A549 (cell line): ENCODE measurements around the gene SND1. TPM values are rescaled to one million over a fixed set of nuclear protein-coding genes. Genes with fewer than 3 reads are reported as not detected.

Experiments
- ATAC-seq, 2 experiments: fragments of 200-7000 bp in 1 of 2; fragments of >200 bp in 1 of 2; cut with Nextera tagmentation in 1 of 2; cut with Tn5 transposase in 1 of 2; 3 replicates each; pipeline versions ENCODE4 v1.8.0 to v1.9.1; 2018 to 2020; ENCODE audit warnings: mild to moderate bottlenecking in 1 of 2, moderate library complexity in 1 of 2
- CTCF ChIA-PET: fragments of 300-600 bp; sonication (Branson Sonifier 250); formaldehyde crosslinking; extraction: SDS; loops from one replicate; lab custom pipeline; 2021; ENCODE audit warnings: antibody characterized with exemption, inconsistent platforms; lab: Yijun Ruan, JAX
- POLR2A ChIA-PET: fragments of 350-600 bp; formaldehyde crosslinking; extraction: SDS; loops from one replicate; lab custom pipeline; 2021; ENCODE audit warnings: antibody characterized with exemption, inconsistent platforms; lab: Yijun Ruan, JAX
- DNase-seq, 2 experiments: peaks; one replicate each; pipeline versions ENCODE4 v3.0.0 to v3.0.0-alpha.2; 2011 to 2016; ENCODE audit warnings: low read depth in 1 of 2, low spot score in 1 of 2
- FAIRE-seq: peaks from 2 replicates; lab custom pipeline; 2011; peaks lifted over from hg19 to GRCh38; lab: Jason Lieb, UNC
- H3K27ac ChIP-seq, 2 experiments: fragments of >200 bp; sonication (Bioruptor Twin); formaldehyde crosslinking; 3 replicates each; pipeline ENCODE4 v1.5.1; 2016 to 2017
- H3K4me1 ChIP-seq: fragments of >200 bp; sonication (Bioruptor Twin); formaldehyde crosslinking; 3 replicates; pipeline ENCODE4 v1.6.1; 2016
- H3K4me2 ChIP-seq: fragments of >200 bp; sonication (Bioruptor Twin); formaldehyde crosslinking; 3 replicates; pipeline ENCODE4 v1.6.1; 2016
- H3K4me3 ChIP-seq: fragments of >200 bp; sonication (Bioruptor Twin); formaldehyde crosslinking; 3 replicates; pipeline ENCODE4 v1.5.1; 2016
- H3K9me3 ChIP-seq: fragments of >200 bp; sonication (Bioruptor Twin); formaldehyde crosslinking; 3 replicates; pipeline ENCODE4 v1.6.1; 2016
- ATOH8 ChIP-seq: fragments of 250-450 bp; sonication (Bioruptor Pico); IDR thresholded peaks from 2 replicates; pipeline ENCODE4 v1.5.0; 2020; ENCODE audit warnings: low read depth, mild to moderate bottlenecking, moderate library complexity
- BCL3 ChIP-seq: fragments of >200 bp; sonication (Bioruptor Twin); formaldehyde crosslinking; IDR thresholded peaks from 3 replicates; pipeline ENCODE4 v1.6.1; 2016
- BHLHE40 ChIP-seq: IDR thresholded peaks from 2 replicates; pipeline ENCODE4 v1.6.1; 2012; ENCODE audit warnings: low read depth, low read length, inconsistent platforms
- CBX2 ChIP-seq: fragments of 200-600 bp; sonication (generic); IDR thresholded peaks from 2 replicates; pipeline ENCODE4 v1.6.1; 2016; ENCODE audit warnings: low read depth, mild to moderate bottlenecking, borderline replicate concordance
- CEBPB ChIP-seq, 2 experiments: fragments of >200 bp in 1 of 2; sonication (Bioruptor Twin) in 1 of 2; formaldehyde crosslinking in 1 of 2; IDR thresholded peaks; 2 replicates each; pipeline ENCODE4 v1.6.1; 2012 to 2016
- CHD4 ChIP-seq: fragments of 200-600 bp; sonication (generic); IDR thresholded peaks from 2 replicates; pipeline ENCODE4 v1.6.1; 2016; ENCODE audit warnings: antibody characterized with exemption, mild to moderate bottlenecking, borderline replicate concordance
- E2F6 ChIP-seq: IDR thresholded peaks from 2 replicates; pipeline ENCODE4 v1.6.1; 2012; ENCODE audit warnings: low read depth, borderline replicate concordance
- ESRRA ChIP-seq: fragments of 150-350 bp; IDR thresholded peaks from 2 replicates; pipeline ENCODE4 v1.6.1; 2014; ENCODE audit warnings: mild to moderate bottlenecking, low read length, borderline replicate concordance
- FOXS1 ChIP-seq: fragments of 250-450 bp; sonication (Bioruptor Pico); IDR thresholded peaks from 2 replicates; pipeline ENCODE4 v1.5.0; 2020; ENCODE audit warnings: mild to moderate bottlenecking, moderate library complexity
- HDAC2 ChIP-seq: fragments of 200-600 bp; sonication (generic); IDR thresholded peaks from 2 replicates; pipeline ENCODE4 v1.6.1; 2016
- HEYL ChIP-seq: fragments of 250-450 bp; sonication (Bioruptor Pico); IDR thresholded peaks from 2 replicates; pipeline ENCODE4 v1.8.0; 2021; ENCODE audit warnings: mild to moderate bottlenecking, moderate library complexity
- HOXA7 ChIP-seq: fragments of 250-450 bp; sonication (Bioruptor Pico); IDR thresholded peaks from 2 replicates; pipeline ENCODE4 v1.5.0; 2020; ENCODE audit warnings: mild to moderate bottlenecking, moderate library complexity
- JUN ChIP-seq, 2 experiments: fragments of >200 bp; sonication (Bioruptor Twin); formaldehyde crosslinking; IDR thresholded peaks; 2 replicates in 1 of 2; 3 replicates in 1 of 2; pipeline ENCODE4 v1.6.1; 2016 to 2017
- JUNB ChIP-seq: fragments of >200 bp; sonication (Bioruptor Twin); formaldehyde crosslinking; IDR thresholded peaks from 2 replicates; pipeline ENCODE4 v1.6.1; 2016
- KDM5A ChIP-seq: fragments of 200-600 bp; sonication (generic); IDR thresholded peaks from 2 replicates; pipeline ENCODE4 v1.6.1; 2016; ENCODE audit warnings: antibody characterized with exemption, mild to moderate bottlenecking
- MAX ChIP-seq: IDR thresholded peaks from 2 replicates; pipeline ENCODE4 v1.6.1; 2012
- MAZ ChIP-seq: fragments of 150-350 bp; IDR thresholded peaks from 2 replicates; pipeline ENCODE4 v1.6.1; 2014; ENCODE audit warnings: antibody characterized with exemption, low read depth, low read length, borderline replicate concordance
- MYC ChIP-seq: IDR thresholded peaks from 2 replicates; pipeline ENCODE4 v1.6.1; 2012; ENCODE audit warnings: mild to moderate bottlenecking, inconsistent platforms, low read length, improper control_type of control experiment, borderline replicate concordance
- NPAS2 ChIP-seq: fragments of 250-450 bp; sonication (Bioruptor Pico); IDR thresholded peaks from 2 replicates; pipeline ENCODE4 v1.8.0; 2022; ENCODE audit warnings: mild to moderate bottlenecking, moderate library complexity, borderline replicate concordance
- NR3C1 ChIP-seq: fragments of >200 bp; sonication (Bioruptor Twin); formaldehyde crosslinking; IDR thresholded peaks from 3 replicates; pipeline ENCODE4 v1.6.1; 2017
- RNF2 ChIP-seq: fragments of 200-600 bp; sonication (generic); IDR thresholded peaks from 2 replicates; pipeline ENCODE4 v1.6.1; 2016; ENCODE audit warnings: low read depth, mild to moderate bottlenecking, antibody characterized with exemption, moderate library complexity, borderline replicate concordance
- TFCP2L1 ChIP-seq: fragments of 250-450 bp; sonication (Bioruptor Pico); IDR thresholded peaks from 2 replicates; pipeline ENCODE4 v1.5.0; 2021; ENCODE audit warnings: mild to moderate bottlenecking
- TP53 ChIP-seq: fragments of 250-450 bp; sonication (Bioruptor Pico); IDR thresholded peaks from 2 replicates; pipeline ENCODE4 v1.5.0; 2021; ENCODE audit warnings: mild to moderate bottlenecking, moderate library complexity
- WGBS: methylation state at CpG from one replicate; pipeline ENCODE4 v1.1.6; 2017; ENCODE audit errors: missing lambda C conversion rate; 5-methylcytosine and 5-hydroxymethylcytosine counted together
- polyA plus RNA-seq, 4 experiments: library from polyadenylated mRNA; depleted of rRNA in 3 of 4; stranded (reverse); fragments of >200 nt; fragmentation: RNase III in 1 of 4; extraction: RNeasy Plus Mini Kit Qiagen cat#74134 plus additional on column Dnase treatment in 1 of 4; gene quantifications; 2 replicates in 3 of 4; 3 replicates in 1 of 4; pipeline ENCODE4 v1.2.3, GENCODE V29; 2011 to 2017
- TF ChIP-seq, protein P1 (sequence below): IDR thresholded peaks from 2 replicates; pipeline ENCODE4 v1.6.1; 2012
- TF ChIP-seq, protein P2 (sequence below): fragments of 450-650 bp; IDR thresholded peaks from 2 replicates; pipeline ENCODE4 v1.6.1; 2014; ENCODE audit warnings: antibody characterized with exemption

Gene SND1
- polyA plus RNA-seq, 2 of the 4 experiments (the other 2 are of a cell fraction), result 102 to 138 TPM

GRCh38 chr7:128116740-128117139, 464.7 kb downstream of the SND1 start (continued):
- TF ChIP-seq CHD4 (no peak), HDAC2 (no peak)
- TF ChIP-seq, all 56 proteins: peak for 0

DNA sequence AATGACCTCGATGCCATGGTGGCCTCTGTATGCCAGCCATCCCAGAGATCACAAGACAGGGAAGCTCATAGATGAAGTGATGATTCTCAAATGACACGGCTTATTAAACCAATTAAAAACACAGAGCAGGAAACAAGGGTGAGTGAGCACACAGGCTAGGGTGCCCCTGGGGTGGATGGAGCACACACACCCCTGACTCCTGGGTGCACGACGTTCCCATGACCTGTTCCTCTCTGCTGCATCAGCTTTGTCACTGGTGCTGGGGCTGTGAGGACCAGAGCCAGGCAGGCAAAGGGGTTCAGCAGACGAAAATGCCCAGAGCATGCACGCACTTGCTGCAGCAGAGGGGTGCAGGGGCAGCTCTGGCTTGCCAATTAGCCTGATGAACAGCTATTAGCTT, 465.7 kb downstream of the SND1 start:
- CTCF ChIA-PET, result interaction anchor here (0.9 to 1.3 kb wide), 3 partner anchors 18 to 92 kb away, joined by 3 to 5 read pairs (median 3); no protein-coding TSS in a partner anchor
- DNase-seq (no peak), ATAC-seq (no peak), FAIRE-seq (no peak)
- POLR2A ChIA-PET, result no interaction called here
- 49% methylated on average over 6 of the region's 6 CpGs for WGBS
- no peak overlapping the region for H3K4me2 ChIP-seq
- H3K4me1 ChIP-seq, result no peaks in the 10 kb centered on the region
- H3K27ac ChIP-seq, result no peak overlapping the region
- TF ChIP-seq HOXA7 (no peak), CEBPB (IDR thresholded peaks at IDR 0.05) (no peak), HEYL (CRISPR knock-in tag) (no peak), RNF2 (no peak), BCL3 (no peak), CHD4 (no peak), FOXS1 (CRISPR knock-in tag) (no peak), BHLHE40 (no peak), ESRRA (no peak), MAX (no peak), TP53 (CRISPR knock-in tag) (no peak), TFCP2L1 (CRISPR knock-in tag) (no peak), E2F6 (no peak), MYC (no peak), MAZ (no peak), JUN (IDR thresholded peaks at IDR 0.05) (no peak), HDAC2 (no peak), NR3C1 (no peak)
- TF ChIP-seq, protein P1, sequence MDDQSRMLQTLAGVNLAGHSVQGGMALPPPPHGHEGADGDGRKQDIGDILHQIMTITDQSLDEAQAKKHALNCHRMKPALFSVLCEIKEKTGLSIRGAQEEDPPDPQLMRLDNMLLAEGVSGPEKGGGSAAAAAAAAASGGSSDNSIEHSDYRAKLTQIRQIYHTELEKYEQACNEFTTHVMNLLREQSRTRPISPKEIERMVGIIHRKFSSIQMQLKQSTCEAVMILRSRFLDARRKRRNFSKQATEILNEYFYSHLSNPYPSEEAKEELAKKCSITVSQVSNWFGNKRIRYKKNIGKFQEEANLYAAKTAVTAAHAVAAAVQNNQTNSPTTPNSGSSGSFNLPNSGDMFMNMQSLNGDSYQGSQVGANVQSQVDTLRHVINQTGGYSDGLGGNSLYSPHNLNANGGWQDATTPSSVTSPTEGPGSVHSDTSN, result no peak
- TF ChIP-seq, protein P2, sequence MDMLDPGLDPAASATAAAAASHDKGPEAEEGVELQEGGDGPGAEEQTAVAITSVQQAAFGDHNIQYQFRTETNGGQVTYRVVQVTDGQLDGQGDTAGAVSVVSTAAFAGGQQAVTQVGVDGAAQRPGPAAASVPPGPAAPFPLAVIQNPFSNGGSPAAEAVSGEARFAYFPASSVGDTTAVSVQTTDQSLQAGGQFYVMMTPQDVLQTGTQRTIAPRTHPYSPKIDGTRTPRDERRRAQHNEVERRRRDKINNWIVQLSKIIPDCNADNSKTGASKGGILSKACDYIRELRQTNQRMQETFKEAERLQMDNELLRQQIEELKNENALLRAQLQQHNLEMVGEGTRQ, result no peak
- H3K9me3 ChIP-seq, result no peaks in the 10 kb centered on the region
- no peak overlapping the region for H3K4me3 ChIP-seq

- no peak for TF ChIP-seq ATOH8
- no peak for TF ChIP-seq NPAS2 (CRISPR knock-in tag)
- TF ChIP-seq CBX2, result no peak
- TF ChIP-seq RNF2, result no peak
- TF ChIP-seq ESRRA, result no peak
- TF ChIP-seq KDM5A, result no peak
- TF ChIP-seq JUNB, result no peak
- Histone ChIP-seq H3K4me3 (no peak overlapping the region), H3K4me2 (no peak overlapping the region), H3K27ac (no peak overlapping the region), H3K4me1 (no peaks in the 10 kb centered on the region), H3K9me3 (no peaks in the 10 kb centered on the region)
- ATAC-seq (no peak), FAIRE-seq (no peak), DNase-seq (no peak)
- POLR2A ChIA-PET, result no interaction called here
- WGBS, result 42% methylated on average over 4 of the region's 5 CpGs
- CTCF ChIA-PET, result no interaction called here
Observed at GRCh38 chr7:128119036-128119435, 467.0 kb downstream of the SND1 start.
